ENCODE data around the gene MAML2. TPM values are rescaled to one million over a fixed set of nuclear protein-coding genes. Genes with fewer than 3 reads are reported as not detected.
A peak's percentile ranks its signal among the peaks of the same experiment; 100 is the strongest.

The MAML2 gene
- total and polyA plus RNA-seq, 9 of the 15 experiments (the other 6 are each of a cell fraction or from before 2014, with no cell fraction given), result 0.79 to 6.8 (median 4.8) TPM

DNA sequence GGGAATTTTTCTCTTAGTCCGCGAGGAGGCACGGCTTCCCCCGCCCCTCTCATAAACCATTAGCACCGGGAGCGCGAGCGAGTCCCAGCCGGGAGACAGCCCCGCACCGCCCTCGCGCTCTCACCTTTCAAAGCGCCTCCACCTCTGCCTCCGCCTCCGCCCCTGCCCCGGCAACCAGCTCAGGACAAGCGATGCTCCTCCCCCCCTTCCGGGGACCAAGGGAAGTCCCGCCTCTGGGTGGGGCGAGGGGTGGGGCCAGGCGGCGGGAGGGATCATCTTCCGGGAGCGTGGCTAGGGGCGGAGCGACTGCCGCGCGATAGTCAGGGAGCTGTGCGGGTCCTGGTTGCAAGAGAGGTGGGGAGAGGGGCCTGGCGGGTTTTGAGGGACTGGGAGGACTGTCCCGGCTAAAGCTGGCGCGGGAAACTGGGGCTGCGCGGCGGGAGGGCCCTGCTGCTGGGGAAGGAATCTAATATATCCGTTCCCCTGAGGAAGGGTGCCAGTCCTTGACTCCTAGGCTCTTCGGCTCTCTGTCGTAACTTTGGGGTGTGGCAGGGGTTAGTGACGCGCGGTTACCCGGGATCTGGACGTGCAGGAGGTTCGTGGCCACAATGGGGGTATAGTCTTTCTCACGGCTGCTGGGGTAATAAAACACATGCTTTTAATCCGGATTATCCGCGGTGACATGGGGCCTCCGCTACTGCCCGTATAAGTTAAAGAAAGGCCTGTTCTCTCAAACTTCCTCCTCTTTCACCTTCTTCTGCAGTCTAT, 46.9 kb upstream of the MAML2 start, which contains the start of the genes CCDC82 and JRKL (continued):
- TF ChIP-seq, protein P1, sequence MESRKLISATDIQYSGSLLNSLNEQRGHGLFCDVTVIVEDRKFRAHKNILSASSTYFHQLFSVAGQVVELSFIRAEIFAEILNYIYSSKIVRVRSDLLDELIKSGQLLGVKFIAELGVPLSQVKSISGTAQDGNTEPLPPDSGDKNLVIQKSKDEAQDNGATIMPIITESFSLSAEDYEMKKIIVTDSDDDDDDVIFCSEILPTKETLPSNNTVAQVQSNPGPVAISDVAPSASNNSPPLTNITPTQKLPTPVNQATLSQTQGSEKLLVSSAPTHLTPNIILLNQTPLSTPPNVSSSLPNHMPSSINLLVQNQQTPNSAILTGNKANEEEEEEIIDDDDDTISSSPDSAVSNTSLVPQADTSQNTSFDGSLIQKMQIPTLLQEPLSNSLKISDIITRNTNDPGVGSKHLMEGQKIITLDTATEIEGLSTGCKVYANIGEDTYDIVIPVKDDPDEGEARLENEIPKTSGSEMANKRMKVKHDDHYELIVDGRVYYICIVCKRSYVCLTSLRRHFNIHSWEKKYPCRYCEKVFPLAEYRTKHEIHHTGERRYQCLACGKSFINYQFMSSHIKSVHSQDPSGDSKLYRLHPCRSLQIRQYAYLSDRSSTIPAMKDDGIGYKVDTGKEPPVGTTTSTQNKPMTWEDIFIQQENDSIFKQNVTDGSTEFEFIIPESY (CRISPR knock-in tag; IDR thresholded peaks at IDR 0.05), result 0 out of 2 replicates have a peak, but pooled peaks have one; percentile 15
- TF ChIP-seq FOXA1 (IDR thresholded peaks at IDR 0.05; ENCODE audit: borderline replicate concordance) (no peak), EHMT2 (IDR thresholded peaks at IDR 0.05) (no peak), NFIC (IDR thresholded peaks at IDR 0.05) (0 out of 2 replicates have a peak, but pooled peaks have one; percentile 34), ZNF444 (CRISPR knock-in tag; IDR thresholded peaks at IDR 0.05) (no peak), ZC3H11A (IDR thresholded peaks at IDR 0.05; ENCODE audit: low read depth, low read length) (no peak), POLR2A (conservative IDR thresholded peaks at IDR 0.05) (peak; percentile 91), CAMTA2 (CRISPR knock-in tag; conservative IDR thresholded peaks at IDR 0.05) (no peak), ZNF124 (CRISPR knock-in tag; IDR thresholded peaks at IDR 0.05) (no peak), ZFP91 (CRISPR knock-in tag; IDR thresholded peaks at IDR 0.05) (0 out of 2 replicates have a peak, but pooled peaks have one; percentile 43), ZBTB40 (IDR thresholded peaks at IDR 0.05) (peak; percentile 90), ZBTB40 (CRISPR knock-in tag; IDR thresholded peaks at IDR 0.05) (no peak), THRAP3 (IDR thresholded peaks at IDR 0.05; ENCODE audit: borderline replicate concordance) (no peak), MYNN (IDR thresholded peaks at IDR 0.05) (peak; percentile 17; the same call in 1 of the 2 replicates), MYNN (CRISPR knock-in tag; IDR thresholded peaks at IDR 0.05) (no peak)

All from K562 (cell line).